NCI-H2107 treated with DMSO at 0.1 percent for 48 hours (cell line): ENCODE results near the gene MMS19.
"Not testable (repeated sequence)": the region's sequence is repeated elsewhere in the genome, so short reads cannot be mapped to it uniquely, and the experiment has no call there.

ENCODE experiments used
- DNase-seq: peaks from one replicate; lab custom pipeline; 2025; ENCODE audit not compliant: unreplicated experiment; lab: John Stamatoyannopoulos, UW

Gene MMS19

DNA sequence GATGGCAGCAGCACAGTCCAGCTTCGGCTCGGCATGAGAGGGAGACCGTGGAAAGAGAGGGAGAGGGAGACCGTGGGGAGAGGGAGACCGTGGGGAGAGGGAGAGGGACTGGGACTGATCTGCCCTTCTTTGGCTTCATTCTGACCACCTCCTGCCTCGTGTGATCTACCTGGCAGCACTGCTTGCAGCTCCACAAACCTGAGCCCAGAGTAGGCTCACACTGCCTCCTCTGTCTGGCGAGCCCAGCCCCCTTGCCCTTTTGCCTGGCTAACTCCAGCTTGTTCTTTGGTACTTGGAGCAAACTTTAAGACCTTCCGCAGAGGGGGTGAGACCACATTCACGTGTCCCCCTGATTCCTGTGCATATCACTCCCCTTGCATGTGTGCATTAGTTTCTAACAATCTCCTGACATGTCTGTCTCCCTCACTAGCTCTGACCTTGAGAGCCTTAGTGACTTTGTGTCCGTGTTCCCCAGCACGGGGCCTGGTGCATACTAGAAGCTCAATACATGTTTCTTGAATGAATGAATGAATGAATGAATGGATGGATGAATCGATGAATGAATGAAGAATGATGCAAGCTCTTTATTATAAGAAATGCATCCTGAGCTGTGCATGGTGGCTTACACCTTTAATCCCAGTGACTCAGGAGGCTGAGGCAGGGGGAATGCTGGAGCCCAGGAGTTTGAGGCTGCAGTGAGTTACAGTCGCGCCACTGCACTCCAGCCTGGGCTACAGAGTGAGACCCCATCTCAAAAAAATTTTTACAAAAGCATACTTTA lies 31.7 kb upstream of the MMS19 start:
- DNase-seq = no peak

DNA sequence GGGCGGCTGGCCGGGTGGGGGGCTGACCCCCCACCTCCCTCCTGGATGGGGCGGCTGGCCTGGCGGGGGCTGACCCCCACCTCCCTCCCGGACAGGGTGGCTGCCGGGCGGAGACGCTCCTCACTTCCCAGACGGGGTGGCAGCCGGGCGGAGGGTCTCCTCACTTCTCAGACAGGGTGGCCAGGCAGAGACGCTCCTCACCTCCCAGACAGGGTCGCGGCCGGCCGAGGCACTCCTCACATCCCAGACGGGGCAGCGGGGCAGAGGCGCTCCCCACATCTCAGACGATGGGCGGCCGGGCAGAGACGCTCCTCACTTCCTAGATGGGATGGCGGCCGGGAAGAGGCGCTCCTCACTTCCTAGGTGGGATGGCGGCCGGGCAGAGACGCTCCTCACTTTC lies 30.7 kb upstream of the MMS19 start:
- not testable (repeated sequence) for DNase-seq

DNA sequence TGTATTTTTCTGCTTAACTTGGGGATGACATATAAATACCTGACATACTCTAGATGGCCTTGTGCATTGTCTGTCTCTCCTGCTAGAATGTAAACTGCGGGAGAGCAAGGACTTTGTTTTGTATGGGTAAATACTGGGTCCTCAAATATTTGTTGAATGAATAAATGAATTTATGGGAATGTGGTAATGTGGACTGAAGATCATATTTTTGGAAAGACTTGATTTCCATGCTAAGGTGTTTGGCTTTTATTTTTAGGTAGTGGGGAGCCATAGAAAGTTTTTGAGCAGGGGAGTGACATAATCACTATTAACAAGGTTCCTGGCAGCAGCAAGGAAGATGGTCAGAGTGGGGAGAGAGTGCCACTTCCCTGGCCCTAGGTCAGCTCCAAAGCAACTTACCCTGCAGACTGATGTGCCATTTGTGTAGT lies 27.5 kb upstream of the MMS19 start:
- DNase-seq = no peak

- DNase-seq = no peak
Observed at GRCh38 chr10:97525086-97525485, 26.9 kb upstream of the MMS19 start.

GRCh38 chr10:97522937-97523336 lies 24.7 kb upstream of the MMS19 start:
- no peak for DNase-seq

GRCh38 chr10:97522071-97522470 lies 23.8 kb upstream of the MMS19 start:
- DNase-seq = no peak

GRCh38 chr10:97520978-97521761 lies 22.9 kb upstream of the MMS19 start:
- peak; percentile 43 for DNase-seq

GRCh38 chr10:97520520-97520919 lies 22.3 kb upstream of the MMS19 start:
- DNase-seq = no peak

- DNase-seq = peak; percentile 18
Observed at GRCh38 chr10:97519342-97519741, 21.1 kb upstream of the MMS19 start.

DNA sequence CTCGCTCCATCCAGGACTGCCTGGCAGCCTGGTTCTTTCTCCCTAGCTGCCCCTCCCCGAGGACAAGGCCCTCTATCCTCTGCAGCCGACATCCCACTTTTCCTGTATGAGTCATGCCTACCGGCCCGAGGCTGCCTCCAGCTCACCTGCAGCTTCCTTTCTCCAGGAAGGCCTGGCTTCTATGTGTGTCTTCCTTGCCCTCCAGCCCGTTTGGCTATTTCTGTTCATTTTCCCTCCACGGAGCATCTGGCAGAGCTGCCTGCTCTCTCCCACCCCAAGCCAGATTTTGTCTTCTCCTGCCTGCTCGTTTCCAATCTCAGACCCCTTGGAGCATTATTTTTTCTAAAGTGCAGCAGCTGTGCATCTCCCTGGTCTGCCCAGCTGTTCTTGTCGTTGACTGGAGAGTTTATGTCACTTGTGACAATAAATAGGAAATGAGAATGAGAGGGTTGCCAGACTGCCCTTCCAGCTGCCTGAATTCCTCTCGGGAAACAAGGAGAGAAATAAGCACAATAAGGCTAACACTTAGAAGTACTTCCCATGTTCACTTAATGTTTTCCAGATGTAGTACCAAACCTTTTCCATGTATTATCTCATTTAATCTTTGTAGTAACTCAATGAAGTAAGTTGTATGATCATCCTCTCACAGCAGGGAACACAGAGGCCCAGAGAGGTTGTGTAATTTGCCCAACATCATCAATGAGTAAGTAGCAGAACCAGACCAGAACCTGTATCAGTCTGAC lies 20.2 kb upstream of the MMS19 start:
- DNase-seq = no peak

- no peak for DNase-seq
Observed at GRCh38 chr10:97517778-97518300, 19.6 kb upstream of the MMS19 start.

GRCh38 chr10:97517096-97517750 lies 19.0 kb upstream of the MMS19 start:
- DNase-seq = no peak

- DNase-seq = no peak
Observed at GRCh38 chr10:97515271-97515978, 17.2 kb upstream of the MMS19 start.

DNA sequence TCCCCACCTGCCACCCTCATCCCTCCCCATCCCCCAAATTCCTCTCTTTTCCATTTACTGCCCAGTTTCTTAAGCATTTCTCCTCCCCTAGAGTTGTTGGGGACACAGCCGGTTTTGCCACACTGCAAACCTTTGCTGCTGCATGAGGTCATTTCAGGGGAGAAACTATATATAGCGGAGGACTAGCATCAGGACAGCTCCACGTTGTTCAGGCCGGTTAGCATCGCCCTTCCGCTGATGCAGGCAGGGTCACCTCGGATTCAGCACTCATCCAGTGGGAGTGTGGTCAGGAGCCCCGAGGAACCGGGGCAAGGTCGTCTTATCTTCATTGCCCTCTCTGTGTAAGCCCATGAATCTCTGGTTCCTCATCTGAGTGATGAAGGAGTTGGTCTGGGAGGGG lies 16.1 kb upstream of the MMS19 start:
- DNase-seq = no peak

DNA sequence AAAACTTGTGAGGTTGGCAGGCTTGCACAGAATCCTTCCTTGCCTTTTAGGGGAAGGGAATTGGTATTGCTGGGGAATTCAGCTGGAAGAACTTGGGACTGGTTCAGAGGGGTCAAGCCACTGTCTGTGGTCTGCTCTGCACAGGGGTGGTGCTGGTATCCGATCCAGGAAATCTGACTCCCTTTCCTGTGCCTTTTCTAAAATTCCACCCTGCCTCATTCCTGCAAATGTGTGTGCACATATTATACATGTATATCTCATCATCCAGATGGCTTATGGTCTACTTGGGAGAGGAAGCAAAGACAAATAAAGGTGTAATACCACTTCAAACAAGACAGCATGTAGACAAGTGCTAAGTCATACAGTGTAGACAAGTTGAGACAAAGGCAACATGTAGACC lies 14.8 kb upstream of the MMS19 start:
- DNase-seq = no peak

GRCh38 chr10:97511711-97512440 lies 13.7 kb upstream of the MMS19 start:
- DNase-seq = no peak

DNA sequence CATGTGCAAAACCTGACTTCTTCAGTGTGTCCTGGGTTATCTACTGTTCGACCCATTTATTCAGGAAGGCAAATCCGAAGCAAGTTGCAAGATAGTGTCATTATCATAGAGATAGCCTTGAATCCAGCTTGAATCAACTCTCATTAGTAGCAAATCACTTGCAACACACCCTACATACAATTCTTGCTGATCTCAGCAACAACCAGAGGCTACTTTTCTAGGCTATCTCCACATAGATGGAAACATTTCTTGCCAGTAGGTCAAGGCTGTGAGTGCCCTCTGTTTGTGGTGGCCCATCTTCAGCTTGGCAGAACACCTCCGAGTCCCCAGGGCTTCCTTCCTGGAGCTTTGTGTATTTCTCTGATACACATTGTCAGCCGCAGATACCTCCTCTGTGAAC lies 12.5 kb upstream of the MMS19 start:
- no peak for DNase-seq

DNA sequence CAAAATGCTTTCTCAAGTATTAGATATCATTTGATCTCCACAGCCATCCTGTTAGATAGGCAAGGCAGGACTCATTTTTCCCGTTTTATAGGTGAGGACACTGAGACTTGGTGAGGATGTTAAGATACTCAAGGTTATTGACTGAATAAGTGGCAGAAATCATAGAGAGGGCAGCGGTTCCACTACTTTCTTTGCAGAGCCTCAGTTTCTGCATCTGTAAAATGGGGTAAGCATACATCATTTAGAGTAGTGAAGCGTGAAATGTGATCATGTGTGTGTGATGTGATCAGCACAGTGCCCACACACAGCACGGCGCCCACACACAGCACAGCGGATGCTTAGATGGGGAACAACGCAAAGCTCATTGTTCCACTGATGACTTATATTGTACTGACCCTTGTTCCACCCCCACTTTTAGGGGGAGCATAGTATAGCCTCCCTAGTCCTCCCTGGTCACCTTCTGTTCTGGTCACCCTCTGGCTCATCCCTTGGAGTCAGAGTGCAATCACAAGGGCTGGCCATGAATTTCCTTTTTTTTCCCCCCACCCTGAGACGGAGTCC lies 11.0 kb upstream of the MMS19 start:
- no peak for DNase-seq

- DNase-seq = no peak
Observed at GRCh38 chr10:97508342-97508741, 10.1 kb upstream of the MMS19 start.
